HFFc6 (cell line): Measurements from ENCODE around the gene PLXND1. TPM values are rescaled to one million over a fixed set of nuclear protein-coding genes. Genes with fewer than 3 reads are reported as not detected.

ENCODE experiments used
- DNase-seq: peaks from one replicate; pipeline ENCODE4 v3.0.0-alpha.2; 2018
- H3K27ac Mint-ChIP-seq: 2 replicates; pipeline ENCODE4 v1.8.0; 2020; ENCODE audit warnings: mild to moderate bottlenecking, mixed read lengths
- H3K27me3 Mint-ChIP-seq: 2 replicates; pipeline ENCODE4 v1.8.0; 2021; ENCODE audit warnings: mild to moderate bottlenecking, moderate library complexity, mixed read lengths; ENCODE audit not compliant: insufficient read depth
- H3K36me3 Mint-ChIP-seq: 2 replicates; pipeline ENCODE4 v1.8.0; 2021; ENCODE audit warnings: low read depth, mixed read lengths
- H3K4me1 Mint-ChIP-seq: 2 replicates; pipeline ENCODE4 v1.8.0; 2020; ENCODE audit warnings: low read depth, mixed read lengths
- H3K4me3 Mint-ChIP-seq: 2 replicates; pipeline ENCODE4 v1.8.0; 2020; ENCODE audit warnings: mild to moderate bottlenecking, moderate library complexity, mixed read lengths
- H3K9me3 Mint-ChIP-seq: 2 replicates; pipeline ENCODE4 v1.8.0; 2020; ENCODE audit warnings: mild to moderate bottlenecking, mixed read lengths
- total RNA-seq, 6 experiments: library from RNA; stranded (reverse); fragmentation: NEBNext Ultra II Directional; extraction: Animal tissue kit (Norgen Biotek cat#: 25700); gene quantifications; 2 replicates in 1 of 6; 3 replicates in 5 of 6; pipeline ENCODE4 v1.2.3, GENCODE V29; 2021
- TF ChIP-seq, protein P1 (sequence below): fragments of 200-600 bp; sonication (generic); IDR thresholded peaks from 2 replicates; pipeline ENCODE4 v1.5.0; 2021; ENCODE audit warnings: antibody characterized with exemption, mild to moderate bottlenecking

The PLXND1 gene
- total RNA-seq, 6 experiments from 2014 or later = 86.7 to 118 (median 108) TPM

DNA sequence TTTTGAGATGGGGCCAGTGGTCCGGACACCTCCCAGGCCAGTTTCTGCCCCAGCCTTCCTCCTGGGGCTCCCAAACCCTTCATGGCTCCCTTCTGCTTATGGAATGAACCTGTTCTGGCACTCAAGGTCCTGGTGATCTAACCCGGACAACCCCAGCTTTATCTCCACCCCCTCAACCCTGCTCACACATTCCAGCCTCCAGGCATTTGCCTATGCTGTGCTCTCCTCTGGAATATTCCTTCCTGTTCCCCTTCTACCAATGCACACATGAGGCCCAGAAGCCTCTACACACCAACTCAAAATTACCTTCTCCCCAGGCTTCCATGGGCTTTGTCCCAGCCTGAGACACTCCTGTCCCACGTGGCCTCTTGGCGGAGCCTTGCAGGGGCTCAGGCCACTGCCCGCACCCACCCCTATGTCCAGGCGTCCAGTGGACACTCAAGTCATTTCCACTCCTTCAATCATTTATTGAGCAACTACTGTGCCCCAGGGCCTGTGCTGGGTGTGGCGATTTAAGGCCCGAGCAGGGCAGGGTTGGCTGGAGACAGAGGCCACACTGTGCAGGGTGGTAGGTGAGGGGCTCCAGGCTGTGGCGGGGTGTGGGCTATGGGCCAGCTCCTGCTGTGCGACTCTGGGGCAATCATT lies 18.8 kb downstream of the PLXND1 start:
- Mint-ChIP-seq H3K27me3 (no peaks in the 10 kb centered on the region), H3K27ac (peak overlapping the region; percentile 59; the same call in 1 of the 2 replicates), H3K4me3 (no peak overlapping the region), H3K9me3 (no peaks in the 10 kb centered on the region), H3K4me1 (peaks cover 13% of the 10 kb centered on the region), H3K36me3 (peaks cover 5% of the 10 kb centered on the region; the same call in 1 of the 2 replicates)
- DNase-seq = no peak
- TF ChIP-seq, protein P1, sequence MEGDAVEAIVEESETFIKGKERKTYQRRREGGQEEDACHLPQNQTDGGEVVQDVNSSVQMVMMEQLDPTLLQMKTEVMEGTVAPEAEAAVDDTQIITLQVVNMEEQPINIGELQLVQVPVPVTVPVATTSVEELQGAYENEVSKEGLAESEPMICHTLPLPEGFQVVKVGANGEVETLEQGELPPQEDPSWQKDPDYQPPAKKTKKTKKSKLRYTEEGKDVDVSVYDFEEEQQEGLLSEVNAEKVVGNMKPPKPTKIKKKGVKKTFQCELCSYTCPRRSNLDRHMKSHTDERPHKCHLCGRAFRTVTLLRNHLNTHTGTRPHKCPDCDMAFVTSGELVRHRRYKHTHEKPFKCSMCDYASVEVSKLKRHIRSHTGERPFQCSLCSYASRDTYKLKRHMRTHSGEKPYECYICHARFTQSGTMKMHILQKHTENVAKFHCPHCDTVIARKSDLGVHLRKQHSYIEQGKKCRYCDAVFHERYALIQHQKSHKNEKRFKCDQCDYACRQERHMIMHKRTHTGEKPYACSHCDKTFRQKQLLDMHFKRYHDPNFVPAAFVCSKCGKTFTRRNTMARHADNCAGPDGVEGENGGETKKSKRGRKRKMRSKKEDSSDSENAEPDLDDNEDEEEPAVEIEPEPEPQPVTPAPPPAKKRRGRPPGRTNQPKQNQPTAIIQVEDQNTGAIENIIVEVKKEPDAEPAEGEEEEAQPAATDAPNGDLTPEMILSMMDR = no peak

DNA sequence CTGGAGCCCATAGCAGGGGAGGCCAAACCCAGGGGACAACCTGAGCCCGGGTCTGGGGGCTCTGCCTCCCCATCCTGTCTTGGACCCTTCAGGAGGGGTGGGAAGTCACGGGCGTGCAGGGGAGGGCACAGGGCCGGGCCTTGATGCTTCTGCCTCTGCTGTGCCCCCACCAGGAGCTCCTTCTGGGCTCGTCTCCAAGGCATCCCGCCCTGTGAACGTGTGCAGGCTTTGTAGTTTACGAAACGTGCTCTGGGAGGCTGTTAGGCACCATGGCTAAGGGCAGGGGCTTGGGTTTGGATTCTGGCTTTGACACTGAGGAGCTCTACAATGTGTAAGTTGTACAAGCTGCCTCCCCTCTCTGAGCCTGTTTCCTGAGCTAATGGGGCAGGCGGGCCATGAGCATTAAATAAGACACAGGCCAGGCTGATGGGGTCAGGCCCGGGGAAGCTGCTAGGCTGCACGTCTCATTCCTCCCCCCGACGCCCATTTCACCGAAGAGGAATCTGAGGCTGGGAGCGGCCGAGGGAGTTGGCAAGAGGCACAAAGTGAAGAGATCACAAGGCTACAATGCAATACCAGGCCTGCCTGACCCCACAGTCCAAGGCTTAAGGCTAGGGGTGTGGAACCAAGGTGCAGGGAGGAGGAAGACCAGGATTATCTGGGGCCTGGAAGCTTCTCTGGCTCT lies 19.6 kb downstream of the PLXND1 start:
- Mint-ChIP-seq H3K36me3 (peaks cover 5% of the 10 kb centered on the region; the same call in 1 of the 2 replicates), H3K27me3 (no peaks in the 10 kb centered on the region), H3K4me1 (peaks cover 11% of the 10 kb centered on the region), H3K4me3 (no peak overlapping the region), H3K27ac (no peak overlapping the region), H3K9me3 (no peaks in the 10 kb centered on the region)
- DNase-seq = no peak
- TF ChIP-seq, protein P1 = no peak

DNA sequence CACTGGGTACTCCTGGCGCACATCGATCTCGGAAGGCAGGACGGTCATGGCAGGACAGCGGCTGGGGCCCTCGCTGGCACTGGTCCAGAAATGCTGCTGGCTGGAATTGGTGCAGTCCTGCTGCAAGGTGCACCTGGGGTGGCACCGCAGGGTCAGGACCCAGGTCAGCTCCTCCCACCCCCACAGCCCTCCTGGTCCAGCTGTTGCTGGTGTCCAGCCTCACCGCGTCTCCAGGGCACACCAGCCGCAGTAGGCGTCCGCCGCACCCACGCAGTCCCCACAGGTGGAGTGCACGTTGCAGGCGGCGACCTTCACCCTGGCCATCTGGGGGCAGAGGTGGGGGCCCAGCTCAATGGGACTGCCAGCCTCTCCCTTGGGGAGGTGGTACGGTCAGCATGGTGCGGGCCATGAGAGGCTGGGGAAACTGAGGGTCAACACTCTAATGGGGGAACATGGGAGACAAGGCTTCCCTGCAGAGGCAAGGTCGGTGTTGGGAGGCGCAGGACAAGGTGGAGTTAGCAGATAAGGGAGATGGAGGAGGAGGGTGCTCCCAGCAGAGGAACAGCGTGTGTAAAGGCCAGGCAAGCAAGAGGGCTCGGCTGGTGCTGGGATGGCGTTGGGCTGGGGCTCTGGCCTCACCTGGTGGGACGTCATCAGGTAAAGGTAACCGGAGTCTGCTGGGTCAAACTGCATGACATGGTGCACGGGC lies 20.4 kb downstream of the PLXND1 start:
- H3K4me1 Mint-ChIP-seq = peaks cover 7% of the 10 kb centered on the region
- no peak for DNase-seq
- H3K4me3 Mint-ChIP-seq = no peak overlapping the region

DNA sequence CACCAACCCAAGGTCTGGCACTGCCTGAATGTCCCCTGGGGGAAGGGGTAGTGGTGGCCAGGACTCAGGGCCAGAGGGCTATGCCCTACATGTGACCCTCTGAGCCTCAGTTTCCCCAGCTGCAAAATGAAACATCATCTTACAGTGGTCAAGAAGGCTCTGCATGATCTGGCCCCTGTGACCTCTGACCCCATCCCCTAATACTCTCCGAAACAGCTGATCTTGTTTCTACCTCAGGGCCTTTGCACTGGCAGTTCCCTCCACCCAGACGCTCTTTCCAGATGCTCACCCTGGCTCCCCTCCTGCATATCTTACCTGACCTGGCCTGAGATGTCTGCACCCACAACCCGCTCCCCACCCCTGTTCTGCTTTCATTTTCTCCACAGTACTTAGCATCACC lies 21.8 kb downstream of the PLXND1 start:
- TF ChIP-seq, protein P1 = no peak
- Mint-ChIP-seq H3K27me3 (no peaks in the 10 kb centered on the region), H3K4me1 (peaks cover 7% of the 10 kb centered on the region), H3K4me3 (no peak overlapping the region), H3K36me3 (peaks cover 5% of the 10 kb centered on the region; the same call in 1 of the 2 replicates), H3K9me3 (no peaks in the 10 kb centered on the region), H3K27ac (no peak overlapping the region)
- no peak for DNase-seq

More for the DNA sequence above, 20.4 kb downstream of the PLXND1 start:
- TF ChIP-seq, protein P1 = no peak
- Mint-ChIP-seq H3K9me3 (no peaks in the 10 kb centered on the region), H3K36me3 (peaks cover 5% of the 10 kb centered on the region; the same call in 1 of the 2 replicates), H3K27ac (no peak overlapping the region), H3K27me3 (no peaks in the 10 kb centered on the region)

DNA sequence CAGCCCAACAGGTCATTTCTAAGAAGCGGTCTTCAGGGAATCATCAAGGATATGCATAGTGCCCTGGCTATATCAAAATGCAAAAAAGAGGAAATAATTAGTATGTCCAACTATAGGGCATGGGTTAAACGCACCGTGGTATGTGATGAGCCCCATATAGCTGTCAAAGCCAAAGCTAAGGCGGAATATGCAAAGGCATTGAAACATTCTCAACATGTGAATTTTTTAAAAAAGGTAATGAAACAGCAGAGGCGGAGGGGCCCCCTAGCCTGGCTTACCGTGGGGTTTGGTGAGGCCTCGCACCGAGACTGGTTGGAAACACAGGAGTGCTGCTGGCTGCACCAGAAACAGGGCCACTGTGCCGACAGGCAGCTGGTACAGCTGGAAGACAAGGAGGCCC lies 23.2 kb downstream of the PLXND1 start:
- Mint-ChIP-seq H3K27ac (no peak overlapping the region), H3K27me3 (no peaks in the 10 kb centered on the region), H3K9me3 (no peaks in the 10 kb centered on the region), H3K4me3 (no peak overlapping the region), H3K4me1 (peaks cover 7% of the 10 kb centered on the region), H3K36me3 (peaks cover 5% of the 10 kb centered on the region; the same call in 1 of the 2 replicates)
- no peak for DNase-seq
- TF ChIP-seq, protein P1 = no peak
